WI38 (cell line): Measurements from ENCODE around the gene CDKL5.

ENCODE experiments used
- H3K4me3 ChIP-seq: 2 replicates; pipeline ENCODE4 v1.5.1; 2011; ENCODE audit warnings: low read depth, mild to moderate bottlenecking, control low read depth, low read length
- CTCF ChIP-seq: IDR thresholded peaks from 2 replicates; pipeline ENCODE4 v1.5.1; 2012; ENCODE audit warnings: low read depth, mild to moderate bottlenecking, control low read depth, low read length

CDKL5 gene

GRCh38 chrX:18613930-18614639, 188.7 kb downstream of the CDKL5 start:
- no peak for TF ChIP-seq CTCF
- no peak overlapping the region for H3K4me3 ChIP-seq

GRCh38 chrX:18616688-18617406, 191.4 kb downstream of the CDKL5 start:
- TF ChIP-seq CTCF = no peak
- no peak overlapping the region for H3K4me3 ChIP-seq

- TF ChIP-seq CTCF = no peak
- no peak overlapping the region for H3K4me3 ChIP-seq
Measured at GRCh38 chrX:18617407-18617750, 192.0 kb downstream of the CDKL5 start.

- TF ChIP-seq CTCF = no peak
- no peak overlapping the region for H3K4me3 ChIP-seq
Measured at GRCh38 chrX:18619288-18619687, 193.9 kb downstream of the CDKL5 start.

GRCh38 chrX:18620349-18620748, 194.9 kb downstream of the CDKL5 start:
- no peak for TF ChIP-seq CTCF
- H3K4me3 ChIP-seq = no peak overlapping the region

- no peak for TF ChIP-seq CTCF
Measured at GRCh38 chrX:18624599-18624998, 199.2 kb downstream of the CDKL5 start.

GRCh38 chrX:18630934-18631333, 205.5 kb downstream of the CDKL5 start:
- no peak overlapping the region for H3K4me3 ChIP-seq
- TF ChIP-seq CTCF = no peak

More at GRCh38 chrX:18624599-18624998, 199.2 kb downstream of the CDKL5 start:
- H3K4me3 ChIP-seq = no peak overlapping the region
